GM21390 (cell line): ENCODE data around the gene SLC39A11.

Experiments used
- ATAC-seq: cut with Tn5 transposase; IDR thresholded peaks from one replicate; pipeline ENCODE4 v1.9.1; 2021; ENCODE audit not compliant: unreplicated experiment

SLC39A11 gene

DNA sequence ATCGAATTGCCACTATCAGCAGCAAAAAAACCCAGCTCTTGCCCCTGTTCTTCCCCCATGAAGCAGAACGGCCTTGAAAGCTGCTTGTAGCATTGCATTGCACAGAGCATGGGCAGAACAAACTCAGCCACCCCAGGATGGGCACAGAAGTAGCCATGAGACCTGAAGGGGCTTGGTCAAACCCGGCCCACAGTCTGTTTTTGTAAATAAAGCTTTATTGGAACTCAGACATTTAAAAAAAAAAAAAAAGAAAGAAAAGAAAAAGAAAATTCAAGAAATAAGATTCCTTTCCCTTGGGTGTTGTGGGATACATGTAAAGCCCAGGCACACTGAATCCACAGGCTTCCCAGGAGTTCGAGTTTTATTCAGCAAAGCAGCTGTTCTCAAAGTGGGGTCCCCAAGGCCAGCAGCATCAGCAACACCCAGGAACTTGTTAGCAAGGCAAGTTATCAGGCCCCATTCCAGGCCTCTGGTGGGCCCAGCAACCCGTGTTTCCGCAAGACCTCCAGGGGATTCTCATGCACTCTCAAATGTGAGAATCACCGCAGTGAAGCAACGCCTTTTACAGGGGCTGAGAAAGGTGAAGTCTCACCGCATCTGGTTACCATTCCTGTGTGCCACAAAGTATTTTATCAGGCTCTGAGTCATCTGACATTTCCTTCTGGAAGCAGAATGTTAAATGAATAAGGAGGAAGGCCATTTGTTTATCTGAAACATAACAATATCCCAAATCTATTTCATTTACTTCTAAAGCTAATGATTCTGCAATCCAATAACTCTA is 108.2 kb downstream of the SLC39A11 start:
- no peak for ATAC-seq

DNA sequence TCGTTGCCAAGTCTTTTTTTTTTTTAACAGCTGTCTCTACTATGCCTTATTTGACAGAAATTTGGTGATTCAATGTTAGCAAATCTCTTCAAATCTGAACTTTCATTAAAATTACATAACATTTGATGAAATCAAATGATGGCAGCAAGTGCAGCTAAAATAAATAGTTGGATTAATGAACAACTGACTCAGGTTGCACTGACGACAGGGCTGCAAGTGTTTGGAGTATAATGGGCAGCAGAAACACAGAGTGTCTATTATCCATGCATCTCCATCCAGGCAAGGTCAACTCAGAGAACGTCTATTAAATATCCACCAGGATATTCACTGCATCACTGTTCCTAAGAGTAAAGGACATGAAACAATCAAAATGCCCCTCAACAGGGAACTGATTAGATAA is 109.8 kb downstream of the SLC39A11 start:
- no peak for ATAC-seq

GRCh38 chr17:72978593-72979218 is 113.8 kb downstream of the SLC39A11 start:
- no peak for ATAC-seq

DNA sequence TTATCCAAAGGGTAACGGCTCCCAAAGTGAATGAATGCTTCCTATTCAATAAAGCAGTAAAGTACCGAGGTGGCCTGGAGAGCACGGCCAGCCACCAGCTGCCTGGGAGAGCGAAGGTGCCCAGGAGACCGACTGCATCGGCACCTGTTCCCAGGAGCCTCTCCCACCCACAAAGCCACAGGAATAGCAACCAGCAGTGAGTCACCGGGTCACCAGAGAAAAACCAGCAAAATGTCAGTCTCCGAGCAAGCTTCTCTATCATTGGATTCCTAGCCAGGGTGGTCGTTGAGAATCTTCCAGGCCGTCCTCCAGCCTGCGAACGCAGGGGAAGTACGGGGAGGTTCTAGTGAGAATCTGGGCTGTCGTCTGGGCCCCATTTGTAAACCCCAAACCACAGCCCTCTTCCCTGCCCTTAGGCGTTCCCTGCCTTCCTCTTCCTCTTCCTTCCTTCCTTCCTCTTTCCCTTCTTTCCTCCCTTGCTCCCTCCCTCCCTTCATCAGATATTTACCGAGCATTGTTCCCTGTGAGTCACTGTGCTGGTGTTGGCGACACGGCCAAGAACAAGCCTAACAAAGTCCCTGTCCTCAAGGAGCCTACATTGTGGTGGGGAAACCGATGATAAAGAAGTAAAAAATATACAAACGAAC is 114.6 kb downstream of the SLC39A11 start:
- no peak for ATAC-seq

GRCh38 chr17:72976971-72977770 is 115.3 kb downstream of the SLC39A11 start:
- ATAC-seq = no peak

DNA sequence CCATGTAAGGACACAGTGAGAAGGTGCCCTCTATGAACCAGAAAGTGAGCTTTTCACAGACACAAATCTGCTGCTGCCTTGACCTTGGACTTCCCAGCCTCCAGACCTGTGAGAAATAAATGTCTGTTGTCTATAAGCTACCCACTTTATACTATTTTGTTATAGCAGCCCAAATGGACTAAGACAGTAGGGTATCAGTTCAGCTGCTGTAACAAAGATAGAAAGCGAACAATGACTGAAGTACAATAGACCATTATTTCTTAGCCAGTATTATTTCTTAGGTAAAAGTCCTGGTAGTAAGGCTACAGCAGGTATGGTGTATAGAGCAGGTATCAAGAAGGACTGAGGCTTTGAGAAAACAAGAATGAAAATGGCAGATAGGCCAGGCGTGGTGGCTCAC is 117.0 kb downstream of the SLC39A11 start:
- no peak for ATAC-seq

DNA sequence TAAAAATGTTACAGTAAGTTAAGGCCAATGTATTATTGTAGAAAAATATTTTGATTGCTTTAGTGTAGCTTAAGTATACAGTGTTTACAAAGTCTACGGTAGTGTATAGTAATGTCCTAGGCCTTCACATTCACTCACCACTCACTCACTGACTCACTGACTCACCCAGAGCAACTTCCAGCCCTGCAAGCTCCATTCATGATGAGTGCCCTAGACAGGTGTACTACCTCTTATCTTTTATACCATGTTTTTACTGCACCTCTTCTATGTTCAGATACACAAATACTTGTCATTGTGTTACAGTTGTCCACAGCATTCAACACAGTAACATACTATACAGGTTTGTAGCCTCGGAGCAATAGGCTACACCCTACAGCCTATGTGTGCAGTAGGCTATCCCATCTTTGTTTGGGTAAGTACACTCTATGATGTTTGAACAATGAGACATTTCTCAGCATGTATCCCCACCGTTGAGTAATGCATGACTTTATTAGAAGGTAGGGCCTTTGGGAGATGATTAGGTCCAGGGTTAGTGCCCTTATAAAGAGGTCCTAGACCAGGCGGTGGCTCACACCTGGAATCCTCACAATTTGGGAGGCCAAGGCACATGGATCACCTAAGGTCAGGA is 117.8 kb downstream of the SLC39A11 start:
- no peak for ATAC-seq

DNA sequence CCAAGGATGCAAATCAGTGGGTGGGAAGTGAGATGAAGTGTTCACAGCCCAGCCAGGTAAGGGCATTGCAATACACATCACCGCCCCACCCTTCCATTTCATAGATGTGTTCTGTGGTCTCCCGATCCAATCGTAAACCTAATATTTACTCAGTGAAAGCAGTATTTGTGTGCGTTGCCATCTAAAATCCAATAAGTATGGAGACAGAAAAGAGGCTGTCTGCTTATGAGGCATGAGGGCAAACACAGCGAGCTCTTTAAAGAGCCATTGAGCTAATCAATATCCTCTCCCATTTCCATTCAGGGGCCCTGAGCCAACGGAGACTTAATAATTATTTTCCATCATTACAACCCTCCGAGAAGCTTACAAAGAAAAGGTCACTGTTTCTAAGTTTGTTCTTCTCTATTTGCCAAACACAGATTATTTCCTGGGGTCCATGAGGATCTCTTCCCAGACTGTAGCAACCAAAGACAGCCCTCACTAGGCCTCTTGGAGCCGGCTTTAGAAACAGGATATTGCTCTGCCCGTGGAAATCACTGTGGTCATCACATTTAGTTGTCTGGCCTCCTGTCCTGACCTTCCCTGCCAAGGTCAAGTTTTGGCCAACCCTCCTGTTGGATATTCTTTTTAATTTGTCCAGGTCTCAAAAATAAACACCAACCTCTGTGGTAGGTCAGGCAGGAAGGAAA is 120.1 kb downstream of the SLC39A11 start:
- no peak for ATAC-seq

DNA sequence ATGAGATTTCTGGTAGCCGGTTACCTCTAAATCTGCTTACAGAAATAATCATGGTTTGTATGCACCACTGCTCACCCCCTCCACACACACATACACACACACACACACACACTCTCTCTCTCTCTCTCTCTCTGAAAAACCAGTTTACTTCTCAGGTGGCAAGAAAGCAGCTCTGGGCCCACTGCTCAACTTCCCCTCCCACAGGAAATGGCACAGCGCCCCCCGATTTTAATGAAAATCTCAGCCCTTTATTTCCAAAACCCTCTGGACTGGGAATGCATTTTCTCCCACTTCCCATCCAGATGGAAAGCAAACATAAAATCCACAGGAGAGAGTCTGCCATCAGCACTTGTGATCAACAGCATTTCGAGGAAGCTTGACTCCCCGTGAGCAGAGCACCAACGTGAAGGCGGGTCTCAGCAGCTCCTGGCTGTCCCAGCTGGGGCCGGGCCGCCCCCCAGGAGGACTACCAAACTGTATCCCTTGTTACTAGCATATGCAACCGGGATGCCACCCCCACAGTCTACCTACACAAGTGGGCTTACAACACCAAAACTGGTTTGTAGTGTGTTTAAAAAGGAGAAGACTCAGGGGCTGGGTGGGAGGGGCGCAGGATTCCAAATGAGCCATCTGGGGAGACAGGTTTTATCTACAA is 121.1 kb downstream of the SLC39A11 start:
- no peak for ATAC-seq

DNA sequence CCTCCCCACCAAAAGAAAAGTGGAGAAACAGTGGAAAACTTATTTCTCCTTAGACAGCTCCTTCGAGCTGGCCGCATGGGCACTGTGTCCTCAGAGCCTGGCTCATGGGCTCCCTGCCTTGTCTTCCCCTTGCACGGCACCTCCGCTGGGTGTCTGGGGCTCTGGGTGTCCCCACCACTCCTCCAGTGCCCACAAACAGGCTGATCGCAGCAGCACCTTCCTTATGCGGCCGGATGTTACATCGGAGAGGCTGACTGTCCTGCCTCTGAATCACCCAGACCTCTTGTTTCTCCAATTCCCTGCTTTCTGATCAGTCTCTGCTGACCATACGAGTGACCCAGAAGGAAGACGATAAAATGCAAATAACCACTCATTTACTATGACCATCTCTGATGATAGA is 121.7 kb downstream of the SLC39A11 start:
- no peak for ATAC-seq

GRCh38 chr17:72970246-72970645 is 122.2 kb downstream of the SLC39A11 start:
- no peak for ATAC-seq

- ATAC-seq = no peak
These were observed 123.1 kb downstream of the SLC39A11 start for GRCh38 chr17:72969293-72969906.

GRCh38 chr17:72968798-72969197 is 123.7 kb downstream of the SLC39A11 start:
- ATAC-seq = no peak

- ATAC-seq = no peak
These were observed 124.4 kb downstream of the SLC39A11 start for GRCh38 chr17:72967977-72968585.

- no peak for ATAC-seq
These were observed 125.1 kb downstream of the SLC39A11 start for GRCh38 chr17:72967277-72967970.

DNA sequence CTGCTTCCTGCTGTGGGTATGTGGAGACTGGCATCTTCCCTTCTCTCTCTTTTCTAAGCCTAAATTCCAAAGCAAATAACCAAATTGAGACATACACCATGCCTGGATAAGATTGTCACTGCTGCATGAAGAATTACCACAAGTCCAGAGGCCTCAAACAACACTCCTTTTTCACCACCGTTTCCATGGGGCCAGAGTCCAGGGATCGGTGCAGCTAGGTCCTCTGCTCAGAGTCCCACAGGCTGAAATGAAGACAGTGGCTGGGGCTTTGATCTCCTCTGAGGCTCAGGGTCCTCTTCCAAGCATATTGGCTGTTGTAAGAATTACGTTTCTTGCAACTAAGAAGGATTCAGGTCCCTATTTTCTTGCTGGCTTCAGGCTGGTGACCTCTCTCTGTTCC is 130.4 kb downstream of the SLC39A11 start:
- ATAC-seq = no peak

DNA sequence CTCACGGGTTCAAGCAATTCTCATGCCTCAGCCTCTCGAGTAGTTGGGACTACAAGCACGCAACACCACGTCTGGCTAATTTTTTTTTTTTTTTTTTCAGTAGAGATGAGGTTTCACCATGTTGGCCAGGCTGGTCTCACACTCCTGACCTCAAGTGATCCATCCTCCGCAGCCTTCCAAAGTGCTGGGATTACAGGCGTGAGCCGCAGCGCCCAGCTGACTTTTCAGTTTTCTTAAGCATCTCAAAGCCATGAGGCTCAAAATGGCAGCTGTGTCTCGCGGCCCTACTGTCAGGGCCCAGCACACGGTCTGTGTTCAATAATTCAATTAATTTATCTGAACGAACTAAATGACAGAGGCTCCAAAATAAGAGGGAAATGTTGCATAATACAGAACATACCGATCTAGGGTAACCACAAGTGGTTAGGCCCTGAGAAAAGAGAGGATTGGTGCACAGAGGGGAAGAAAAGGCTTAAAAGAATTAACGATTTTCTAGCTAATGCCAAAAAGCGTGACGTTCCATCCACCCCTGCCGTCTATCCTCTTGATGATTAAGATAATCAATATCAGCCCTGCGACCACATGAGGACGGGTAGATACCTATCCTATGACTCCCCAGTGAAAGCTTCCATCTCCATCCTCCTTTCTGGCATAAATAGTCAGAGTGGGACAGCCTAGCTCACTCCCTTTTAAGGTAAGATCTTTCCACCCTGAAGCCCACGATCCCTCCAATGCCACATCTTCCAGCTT is 136.9 kb downstream of the SLC39A11 start:
- no peak for ATAC-seq

- no peak for ATAC-seq
These were observed 137.9 kb downstream of the SLC39A11 start for GRCh38 chr17:72954579-72954978.
